Calu3 (cell line): ENCODE results near the gene CDKN1C. TPM values are rescaled to one million over a fixed set of nuclear protein-coding genes. Genes with fewer than 3 reads are reported as not detected.

ENCODE experiments used
- BruUV-seq: library from RNA; stranded (reverse); fragments of 400-500 nt; replicated peaks from 2 replicates; lab custom pipeline; 2021; lab: Mats Ljungman, UMichigan
- CTCF ChIA-PET: fragments of 300-600 bp; sonication (Branson Sonifier 250); formaldehyde crosslinking; loops from one replicate; lab custom pipeline; 2022; ENCODE audit warnings: antibody characterized with exemption; lab: Charles Lee
- DNase-seq: peaks from one replicate; pipeline ENCODE4 v3.0.0; 2022
- H3K27ac Mint-ChIP-seq: one replicate; pipeline ENCODE4 v1.8.0; 2022; ENCODE audit warnings: mixed read lengths; ENCODE audit not compliant: unreplicated experiment
- H3K27me3 Mint-ChIP-seq: one replicate; pipeline ENCODE4 v1.8.0; 2022; ENCODE audit warnings: mixed read lengths; ENCODE audit not compliant: unreplicated experiment
- H3K36me3 Mint-ChIP-seq: one replicate; pipeline ENCODE4 v1.8.0; 2022; ENCODE audit warnings: mild to moderate bottlenecking, moderate library complexity, mixed read lengths; ENCODE audit not compliant: insufficient read depth, unreplicated experiment
- H3K4me1 Mint-ChIP-seq: one replicate; pipeline ENCODE4 v1.8.0; 2022; ENCODE audit warnings: mild to moderate bottlenecking, low read depth, mixed read lengths; ENCODE audit not compliant: unreplicated experiment
- H3K4me3 Mint-ChIP-seq: one replicate; pipeline ENCODE4 v1.8.0; 2022; ENCODE audit warnings: mild to moderate bottlenecking, low read depth, moderate library complexity, mixed read lengths; ENCODE audit not compliant: unreplicated experiment
- H3K9me3 Mint-ChIP-seq: one replicate; pipeline ENCODE4 v1.8.0; 2022; ENCODE audit warnings: low read depth, mixed read lengths; ENCODE audit not compliant: unreplicated experiment
- CTCF ChIP-seq: fragments of 200-600 bp; IDR thresholded peaks from one replicate; pipeline ENCODE4 v1.8.0; 2022; ENCODE audit warnings: antibody characterized with exemption; ENCODE audit not compliant: unreplicated experiment
- intact Hi-C: fragments of 100-400 bp; cut with micrococcal nuclease; formaldehyde crosslinking; loops from one replicate; pipeline ENCODE4 v1.10.0; 2022; ENCODE audit not compliant: unreplicated experiment
- total RNA-seq: library from RNA; stranded (reverse); gene quantifications from 2 replicates; pipeline ENCODE4 v1.2.3, GENCODE V29; 2022

Gene CDKN1C
- total RNA-seq, 1 experiment from 2014 or later = 2.4 TPM

GRCh38 chr11:2912498-2912897, 26.9 kb upstream of the CDKN1C start:
- Mint-ChIP-seq H3K27me3 (no peaks in the 10 kb centered on the region), H3K9me3 (no peaks in the 10 kb centered on the region), H3K27ac (peak overlapping the region; percentile 81), H3K4me1 (peaks cover 44% of the 10 kb centered on the region), H3K36me3 (peaks cover 32% of the 10 kb centered on the region), H3K4me3 (peak overlapping the region; percentile 56)
- CTCF ChIA-PET = interaction anchor here (0.6 to 2.9 kb wide), 6 partner anchors 10 to 37 kb away, joined by 3 to 12 read pairs (median 5); partner anchors contain the start of gene PHLDA2
- peak; percentile 98 for DNase-seq
- intact Hi-C loops = loop anchor here (2.0 kb wide), 1 partner anchor 14 kb away; no protein-coding TSS in a partner anchor
- no TSS peak for BruUV-seq
- TF ChIP-seq CTCF = no peak

DNA sequence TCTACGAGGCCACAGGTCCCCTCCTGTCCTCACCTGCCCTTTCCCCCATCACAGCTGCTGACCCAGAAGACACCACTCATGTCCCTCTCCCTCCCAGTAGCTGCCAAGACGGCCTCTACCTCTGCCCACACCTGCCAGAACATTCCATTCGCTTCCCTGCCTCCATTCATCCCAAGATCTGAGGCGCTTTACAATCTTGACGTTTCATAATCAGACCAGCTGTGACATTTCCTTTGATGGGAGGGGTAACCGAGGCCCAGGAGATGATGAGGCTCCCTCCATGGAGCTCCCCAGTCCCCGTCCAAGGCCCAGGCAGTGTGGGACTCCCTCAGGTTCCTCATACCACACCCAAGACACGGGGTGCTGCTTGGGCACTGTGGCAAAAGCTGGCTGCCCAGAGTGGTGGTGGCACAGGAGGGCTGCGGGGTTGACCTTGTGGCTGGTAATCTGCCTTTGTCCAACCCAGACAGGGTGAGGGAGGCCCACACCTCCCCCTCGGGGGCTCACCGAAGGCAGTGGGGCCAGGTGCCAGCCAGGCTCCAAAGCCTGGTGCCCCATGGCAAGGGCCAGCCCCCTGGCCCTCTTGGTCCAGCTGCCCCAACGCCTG, 26.3 kb upstream of the CDKN1C start:
- H3K4me1 Mint-ChIP-seq = peaks cover 44% of the 10 kb centered on the region
- TF ChIP-seq CTCF = no peak
- peaks cover 32% of the 10 kb centered on the region for H3K36me3 Mint-ChIP-seq
- H3K4me3 Mint-ChIP-seq = peak overlapping the region; percentile 56
- peak; percentile 54 for DNase-seq
- intact Hi-C loops = loop anchor here (2.0 kb wide), 1 partner anchor 15 kb away; no protein-coding TSS in a partner anchor
- CTCF ChIA-PET = interaction anchor here (0.6 to 2.9 kb wide), 6 partner anchors 9 to 275 kb away, joined by 3 to 12 read pairs (median 6); partner anchors contain the start of gene PHLDA2
- H3K27ac Mint-ChIP-seq = peak overlapping the region; percentile 81
- no peaks in the 10 kb centered on the region for H3K27me3 Mint-ChIP-seq
- no TSS peak for BruUV-seq
- H3K9me3 Mint-ChIP-seq = no peaks in the 10 kb centered on the region

- no peak for TF ChIP-seq CTCF
- intact Hi-C loops = no loop called here
- BruUV-seq = no TSS peak
- Mint-ChIP-seq H3K4me1 (peaks cover 44% of the 10 kb centered on the region), H3K9me3 (no peaks in the 10 kb centered on the region), H3K4me3 (peak overlapping the region; percentile 56), H3K36me3 (peaks cover 32% of the 10 kb centered on the region), H3K27me3 (no peaks in the 10 kb centered on the region), H3K27ac (peak overlapping the region; percentile 81)
- CTCF ChIA-PET = interaction anchor here (1.8 to 2.9 kb wide), 3 partner anchors 8 to 19 kb away, joined by 7 to 12 read pairs (median 11); partner anchors contain the start of gene PHLDA2
- no peak for DNase-seq
Observed at GRCh38 chr11:2911088-2911784, 25.7 kb upstream of the CDKN1C start.

GRCh38 chr11:2910401-2910955, 24.9 kb upstream of the CDKN1C start:
- intact Hi-C loops = no loop called here
- Mint-ChIP-seq H3K27ac (peak overlapping the region; percentile 81), H3K27me3 (no peaks in the 10 kb centered on the region), H3K4me3 (peak overlapping the region; percentile 33), H3K9me3 (no peaks in the 10 kb centered on the region), H3K4me1 (peaks cover 49% of the 10 kb centered on the region), H3K36me3 (peaks cover 32% of the 10 kb centered on the region)
- TF ChIP-seq CTCF = no peak
- DNase-seq = no peak
- no TSS peak for BruUV-seq
- CTCF ChIA-PET = interaction anchor here (2.1 kb wide), 1 partner anchor 18 kb away, joined by 11 read pairs; no protein-coding TSS in a partner anchor
